Activated effector memory CD4-positive, alpha-beta T cell treated with Interleukin-2 at 50 U/mL for 16 hours (primary cell): ENCODE results near the gene ASTE1.

Experiments used
- DNase-seq: peaks from one replicate; pipeline ENCODE4 v3.0.0-alpha.2; 2020

The ASTE1 gene

GRCh38 chr3:131026321-131027151, at the start of gene ASTE1, which contains the start of gene NEK11:
ASTE1 (minus strand) TSS chr3:131026825; CDS start chr3:131025306, 1,519 bp downstream.
NEK11 (plus strand) TSS chr3:131026877; CDS start chr3:131029709, 2,832 bp downstream.
- peak; percentile 88 for DNase-seq

- no peak for DNase-seq
Observed at GRCh38 chr3:131075632-131076328, 49.2 kb upstream of the ASTE1 start.

- no peak for DNase-seq
Observed at GRCh38 chr3:131072845-131073244, 46.2 kb upstream of the ASTE1 start.

- no peak for DNase-seq
Observed at GRCh38 chr3:131072099-131072559, 45.5 kb upstream of the ASTE1 start.

- DNase-seq, result no peak
Observed at GRCh38 chr3:131067983-131068382, 41.4 kb upstream of the ASTE1 start.

GRCh38 chr3:131053043-131053859, 26.6 kb upstream of the ASTE1 start:
- DNase-seq, result no peak

GRCh38 chr3:131050001-131050400, 23.4 kb upstream of the ASTE1 start:
- no peak for DNase-seq

GRCh38 chr3:131048030-131048429, 21.4 kb upstream of the ASTE1 start:
- no peak for DNase-seq

GRCh38 chr3:131047582-131047981, 21.0 kb upstream of the ASTE1 start:
- DNase-seq, result no peak

GRCh38 chr3:131042271-131042985, 15.8 kb upstream of the ASTE1 start:
- peak; percentile 32 for DNase-seq

GRCh38 chr3:131038326-131038725, 11.7 kb upstream of the ASTE1 start:
- no peak for DNase-seq

- DNase-seq, result no peak
Observed at GRCh38 chr3:131036986-131037385, 10.4 kb upstream of the ASTE1 start.

GRCh38 chr3:131036200-131036816, 9.7 kb upstream of the ASTE1 start:
- no peak for DNase-seq

- DNase-seq, result no peak
Observed at GRCh38 chr3:131033480-131034080, 7.0 kb upstream of the ASTE1 start.

- no peak for DNase-seq
Observed at GRCh38 chr3:131031660-131032059, 5.0 kb upstream of the ASTE1 start.

- no peak for DNase-seq
Observed at GRCh38 chr3:131028844-131029243, 2.2 kb upstream of the ASTE1 start.

- DNase-seq, result no peak
Observed at GRCh38 chr3:131025539-131025938, 1.1 kb downstream of the ASTE1 start.

- no peak for DNase-seq
Observed at GRCh38 chr3:131020122-131020693, 6.4 kb downstream of the ASTE1 start.

GRCh38 chr3:131018970-131019369, 7.7 kb downstream of the ASTE1 start:
- no peak for DNase-seq

GRCh38 chr3:131009698-131010097, 16.9 kb downstream of the ASTE1 start:
- DNase-seq, result no peak

- no peak for DNase-seq
Observed at GRCh38 chr3:131008326-131008725, 18.3 kb downstream of the ASTE1 start.
